Hepatocyte (in vitro differentiated cells): Measurements from ENCODE around the gene DCBLD1. TPM values are rescaled to one million over a fixed set of nuclear protein-coding genes. Genes with fewer than 3 reads are reported as not detected.

Experiments used
- DNase-seq: peaks from one replicate; pipeline ENCODE4 v3.0.0-alpha.2; 2016; ENCODE audit warnings: low spot score
- H2AFZ ChIP-seq: fragments of 200-600 bp; sonication (generic); 2 replicates; pipeline ENCODE4 v1.6.0; 2016; ENCODE audit warnings: antibody characterized with exemption, mild to moderate bottlenecking
- H3K27ac ChIP-seq: fragments of 200-600 bp; sonication (generic); 2 replicates; pipeline ENCODE4 v1.5.1; 2016; ENCODE audit warnings: mild to moderate bottlenecking
- H3K27me3 ChIP-seq: fragments of 200-600 bp; sonication (generic); 2 replicates; pipeline ENCODE4 v1.6.1; 2016
- H3K36me3 ChIP-seq: fragments of 200-600 bp; sonication (generic); replicated peaks from 2 replicates; pipeline ENCODE4 v1.5.1; 2016; ENCODE audit warnings: low read depth; ENCODE audit not compliant: insufficient read depth
- H3K4me1 ChIP-seq: fragments of 200-600 bp; sonication (generic); 2 replicates; pipeline ENCODE4 v1.5.1; 2016; ENCODE audit warnings: mild to moderate bottlenecking, moderate library complexity; ENCODE audit not compliant: insufficient read depth
- H3K4me2 ChIP-seq: fragments of 200-600 bp; sonication (generic); 2 replicates; pipeline ENCODE4 v1.6.0; 2016
- H3K4me3 ChIP-seq: fragments of 200-600 bp; sonication (generic); 2 replicates; pipeline ENCODE4 v1.5.1; 2016; ENCODE audit warnings: mild to moderate bottlenecking
- H3K79me2 ChIP-seq: fragments of 200-600 bp; sonication (generic); 2 replicates; pipeline ENCODE4 v1.6.0; 2017; ENCODE audit warnings: mild to moderate bottlenecking
- H3K9me2 ChIP-seq: fragments of 200-600 bp; sonication (generic); replicated peaks from 2 replicates; pipeline ENCODE4 v1.6.0; 2017; ENCODE audit warnings: mild to moderate bottlenecking; ENCODE audit not compliant: insufficient read depth
- H3K9me3 ChIP-seq: fragments of 200-600 bp; sonication (generic); 2 replicates; pipeline ENCODE4 v1.5.1; 2016; ENCODE audit warnings: low read depth, mild to moderate bottlenecking
- H4K20me1 ChIP-seq: fragments of 200-600 bp; sonication (generic); 2 replicates; pipeline ENCODE4 v1.6.0; 2016; ENCODE audit warnings: mild to moderate bottlenecking; ENCODE audit not compliant: insufficient read depth, poor library complexity, severe bottlenecking
- CTCF ChIP-seq: fragments of 200-600 bp; sonication (generic); IDR thresholded peaks from 2 replicates; pipeline ENCODE4 v1.5.1; 2016; ENCODE audit warnings: antibody characterized with exemption, mild to moderate bottlenecking; ENCODE audit not compliant: poor library complexity
- EZH2 ChIP-seq: fragments of 200-600 bp; sonication (generic); IDR thresholded peaks from 2 replicates; pipeline ENCODE4 v1.6.1; 2016; ENCODE audit warnings: antibody characterized with exemption, mild to moderate bottlenecking, borderline replicate concordance
- EZH2phosphoT487 ChIP-seq: fragments of 200-600 bp; sonication (generic); IDR thresholded peaks from one replicate; pipeline ENCODE4 v1.6.1; 2018; ENCODE audit warnings: antibody characterized with exemption, mild to moderate bottlenecking, low read depth, moderate library complexity; ENCODE audit not compliant: unreplicated experiment, severe bottlenecking
- WGBS: methylation state at CpG from one replicate; pipeline ENCODE4 v1.1.6; 2016; ENCODE audit warnings: low lambda C conversion rate; ENCODE audit errors: missing lambda C conversion rate; 5-methylcytosine and 5-hydroxymethylcytosine counted together
- polyA plus RNA-seq: library from polyadenylated mRNA; unstranded; fragments of >200 nt; fragmentation: Nextera tagmentation; extraction: Ambion mirVana; gene quantifications from 2 replicates; pipeline ENCODE4 v1.2.1, GENCODE V29; 2016
- total RNA-seq: library from RNA; depleted of rRNA; stranded (reverse); fragments of >200 nt; gene quantifications from 2 replicates; pipeline ENCODE4 v1.2.3, GENCODE V29; 2014

The DCBLD1 gene
- total and polyA plus RNA-seq, 2 experiments from 2014 or later: 18.9 to 23.8 TPM

- Histone ChIP-seq H3K36me3 (no peaks in the 10 kb centered on the region), H3K4me1 (peaks cover 8% of the 10 kb centered on the region), H3K27ac (no peak overlapping the region), H3K9me3 (no peaks in the 10 kb centered on the region), H3K79me2 (peaks cover 86% of the 10 kb centered on the region), H4K20me1 (no peaks in the 10 kb centered on the region), H3K4me2 (no peak overlapping the region), H3K27me3 (no peaks in the 10 kb centered on the region), H2AFZ (no peak overlapping the region), H3K9me2 (no peaks in the 10 kb centered on the region), H3K4me3 (no peak overlapping the region)
- no peak for DNase-seq
- 94% methylated on average over 7 of the region's 7 CpGs for WGBS
- TF ChIP-seq EZH2phosphoT487: no peak
- TF ChIP-seq CTCF: no peak
- no peak for TF ChIP-seq EZH2
These were observed 5.3 kb downstream of the DCBLD1 start for GRCh38 chr6:117487821-117488220.

GRCh38 chr6:117489003-117489402, 6.5 kb downstream of the DCBLD1 start:
- TF ChIP-seq CTCF: no peak
- TF ChIP-seq EZH2: no peak
- no peak for TF ChIP-seq EZH2phosphoT487
- WGBS: 100% methylated on average over 2 of the region's 2 CpGs
- no peaks in the 10 kb centered on the region for H3K9me2 ChIP-seq
- H3K4me3 ChIP-seq: no peak overlapping the region
- no peak overlapping the region for H3K4me2 ChIP-seq
- H3K36me3 ChIP-seq: no peaks in the 10 kb centered on the region
- peaks cover 6% of the 10 kb centered on the region for H3K4me1 ChIP-seq
- H2AFZ ChIP-seq: no peak overlapping the region
- H3K27ac ChIP-seq: no peak overlapping the region
- H3K27me3 ChIP-seq: no peaks in the 10 kb centered on the region
- H4K20me1 ChIP-seq: no peaks in the 10 kb centered on the region
- no peak for DNase-seq
- H3K9me3 ChIP-seq: no peaks in the 10 kb centered on the region
- peaks cover 96% of the 10 kb centered on the region for H3K79me2 ChIP-seq

GRCh38 chr6:117491916-117492315, 9.4 kb downstream of the DCBLD1 start:
- H3K9me3 ChIP-seq: no peaks in the 10 kb centered on the region
- no peak overlapping the region for H3K4me3 ChIP-seq
- peaks cover 1% of the 10 kb centered on the region for H3K4me1 ChIP-seq
- peaks cover 92% of the 10 kb centered on the region for H3K79me2 ChIP-seq
- H4K20me1 ChIP-seq: no peaks in the 10 kb centered on the region
- H3K36me3 ChIP-seq: no peaks in the 10 kb centered on the region
- H3K27me3 ChIP-seq: no peaks in the 10 kb centered on the region
- H3K4me2 ChIP-seq: no peak overlapping the region
- TF ChIP-seq EZH2 (no peak), CTCF (no peak), EZH2phosphoT487 (no peak)
- WGBS: 85% methylated on average over 5 of the region's 5 CpGs
- H3K9me2 ChIP-seq: no peaks in the 10 kb centered on the region
- H3K27ac ChIP-seq: no peak overlapping the region
- H2AFZ ChIP-seq: no peak overlapping the region
- no peak for DNase-seq

- no peak overlapping the region for H3K4me2 ChIP-seq
- DNase-seq: no peak
- H3K27me3 ChIP-seq: no peaks in the 10 kb centered on the region
- peaks cover 17% of the 10 kb centered on the region for H3K4me1 ChIP-seq
- no peak overlapping the region for H3K4me3 ChIP-seq
- H2AFZ ChIP-seq: no peak overlapping the region
- 97% methylated on average over 2 of the region's 2 CpGs for WGBS
- TF ChIP-seq EZH2: no peak
- no peak for TF ChIP-seq EZH2phosphoT487
- TF ChIP-seq CTCF: no peak
- no peaks in the 10 kb centered on the region for H3K9me2 ChIP-seq
- no peaks in the 10 kb centered on the region for H3K9me3 ChIP-seq
- H4K20me1 ChIP-seq: no peaks in the 10 kb centered on the region
- H3K36me3 ChIP-seq: no peaks in the 10 kb centered on the region
- no peak overlapping the region for H3K27ac ChIP-seq
- peaks cover 91% of the 10 kb centered on the region for H3K79me2 ChIP-seq
These were observed 11.0 kb downstream of the DCBLD1 start for GRCh38 chr6:117493470-117493869.
